GM19043 (cell line): ENCODE data around the gene TBC1D32.
"Not testable (repeated sequence)": the region's sequence is repeated elsewhere in the genome, so short reads cannot be mapped to it uniquely, and the experiment has no call there.

Experiments
- ATAC-seq: cut with Tn5 transposase; IDR thresholded peaks from one replicate; pipeline ENCODE4 v1.9.1; 2021; ENCODE audit warnings: low read depth; ENCODE audit not compliant: unreplicated experiment

Gene TBC1D32

DNA sequence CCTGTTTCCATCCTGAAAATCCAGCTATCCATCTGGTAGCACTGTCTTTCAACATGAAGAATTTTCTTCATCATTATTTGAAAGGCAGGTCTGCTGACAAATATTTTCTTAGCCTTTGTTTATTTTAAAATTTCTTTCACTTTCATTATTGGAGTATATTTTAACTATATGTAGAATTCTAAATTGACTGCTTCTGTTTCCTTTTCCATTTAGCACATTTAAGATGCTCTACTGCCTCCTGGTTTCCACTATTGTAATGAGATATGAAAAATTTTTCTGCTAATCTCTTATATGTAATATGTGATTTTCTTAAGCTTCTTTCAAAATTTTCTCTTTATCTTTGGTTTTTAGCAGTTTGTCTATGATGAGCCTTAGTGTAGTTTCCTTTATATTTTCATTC lies 97.3 kb downstream of the TBC1D32 start:
- no peak for ATAC-seq

DNA sequence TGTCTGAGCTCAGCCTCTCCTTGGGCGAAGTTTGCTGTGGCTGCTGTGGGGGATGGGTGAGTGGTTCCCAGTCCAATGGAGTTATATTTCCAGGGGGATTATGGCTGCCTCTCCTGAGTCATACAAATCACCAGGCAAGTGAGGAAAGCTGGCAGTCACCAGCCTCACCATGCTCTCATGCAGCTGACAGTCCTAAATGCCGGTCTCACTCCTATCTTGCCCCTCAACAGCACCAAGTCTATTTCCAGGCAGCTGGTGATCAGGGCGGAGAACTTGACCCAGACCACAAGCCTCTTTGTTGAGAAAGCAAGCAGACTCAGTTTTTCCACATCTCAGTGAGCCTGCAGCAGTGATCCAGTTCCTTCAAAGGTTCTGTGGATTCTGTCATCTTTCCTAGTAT lies 98.9 kb downstream of the TBC1D32 start:
- ATAC-seq, result no peak

DNA sequence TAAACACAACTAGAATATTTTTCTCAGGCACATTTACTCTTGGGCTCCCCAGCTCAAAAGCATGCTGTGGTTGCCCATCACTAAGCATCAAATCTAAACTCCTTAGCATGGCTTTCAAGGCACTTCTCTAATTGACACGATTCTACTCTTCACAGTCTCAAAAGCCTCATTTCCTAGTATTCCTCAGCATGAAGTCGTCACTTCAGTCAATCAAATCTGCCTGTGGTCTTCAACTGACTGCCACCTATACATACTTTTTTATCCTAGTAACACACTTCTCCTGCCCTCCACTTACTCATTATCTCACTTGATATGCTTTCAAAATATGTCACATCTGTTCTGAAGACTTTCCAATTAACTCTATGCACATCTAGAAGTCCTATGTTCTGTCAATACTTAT lies 110.3 kb downstream of the TBC1D32 start:
- no peak for ATAC-seq

DNA sequence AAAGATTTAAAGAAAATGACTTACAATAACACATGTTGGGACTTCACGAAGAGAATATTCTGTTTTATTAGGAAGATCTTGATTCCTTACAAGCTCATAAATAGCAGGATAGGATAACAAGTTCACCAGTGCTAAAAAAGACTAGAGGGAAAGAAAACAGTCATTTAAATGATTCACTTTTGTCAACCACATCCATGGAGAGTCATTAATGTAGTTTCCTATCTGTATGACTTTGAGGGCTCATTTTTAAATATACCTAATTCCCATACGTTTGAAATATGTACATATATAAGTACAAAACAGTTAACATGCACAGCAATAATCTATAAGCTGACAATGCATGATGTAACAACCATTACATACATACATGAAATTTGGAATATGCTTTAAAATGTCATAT lies 111.1 kb downstream of the TBC1D32 start:
- no peak for ATAC-seq

DNA sequence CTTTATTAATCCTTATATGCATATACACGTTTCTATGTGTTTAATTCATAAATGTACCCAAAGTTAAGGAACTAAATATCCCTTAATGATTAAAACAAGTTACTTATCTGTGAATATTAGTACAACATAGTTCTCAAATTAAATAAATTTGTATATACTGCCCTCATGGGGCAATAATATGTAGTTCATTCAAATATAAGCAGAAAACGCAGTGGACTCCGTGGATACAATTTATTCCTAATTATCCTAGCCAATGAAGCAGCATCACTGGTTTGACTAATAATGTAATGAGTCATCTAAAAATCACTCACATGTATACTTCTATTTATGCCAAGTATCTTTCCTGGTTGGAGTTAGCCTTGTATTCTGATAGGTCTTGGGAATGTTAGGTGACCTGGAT lies 111.6 kb downstream of the TBC1D32 start:
- ATAC-seq, result no peak

DNA sequence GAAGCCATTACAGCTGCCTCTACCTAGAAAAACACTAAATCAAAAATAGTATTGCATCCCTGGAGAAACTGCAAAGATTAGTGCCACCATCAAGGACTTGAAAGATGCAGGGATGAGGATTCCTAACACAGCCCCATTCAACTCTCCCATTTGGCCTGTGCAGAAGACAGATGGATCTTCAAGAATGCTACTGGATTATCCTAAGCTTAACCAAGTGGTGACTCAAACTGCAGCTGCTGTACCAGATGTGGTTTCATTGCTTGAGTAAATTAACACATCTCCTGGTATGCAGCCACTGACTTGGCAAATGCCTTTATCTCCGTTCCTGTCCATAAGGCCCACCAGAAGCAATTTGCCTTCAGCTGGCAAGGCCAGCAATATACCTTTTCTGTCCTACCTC lies 117.4 kb downstream of the TBC1D32 start:
- ATAC-seq, result no peak

DNA sequence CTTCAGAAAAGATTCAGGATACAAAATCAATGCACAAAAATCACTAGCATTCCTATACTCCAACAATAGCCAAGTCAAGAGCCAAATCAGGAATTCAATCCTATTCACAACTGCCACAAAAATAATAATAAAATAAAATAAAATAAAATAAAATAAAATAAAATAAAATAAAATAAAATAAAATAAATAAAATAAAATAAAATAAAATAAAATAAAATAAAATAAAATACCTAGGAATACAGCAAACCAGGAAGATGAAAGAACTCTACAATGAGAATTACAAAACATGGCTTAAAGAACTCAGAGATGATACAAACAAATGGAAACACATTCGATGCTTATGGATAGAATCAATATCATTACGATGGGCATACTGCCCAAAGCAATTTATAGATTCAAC lies 120.9 kb downstream of the TBC1D32 start:
- ATAC-seq, result not testable (repeated sequence)

DNA sequence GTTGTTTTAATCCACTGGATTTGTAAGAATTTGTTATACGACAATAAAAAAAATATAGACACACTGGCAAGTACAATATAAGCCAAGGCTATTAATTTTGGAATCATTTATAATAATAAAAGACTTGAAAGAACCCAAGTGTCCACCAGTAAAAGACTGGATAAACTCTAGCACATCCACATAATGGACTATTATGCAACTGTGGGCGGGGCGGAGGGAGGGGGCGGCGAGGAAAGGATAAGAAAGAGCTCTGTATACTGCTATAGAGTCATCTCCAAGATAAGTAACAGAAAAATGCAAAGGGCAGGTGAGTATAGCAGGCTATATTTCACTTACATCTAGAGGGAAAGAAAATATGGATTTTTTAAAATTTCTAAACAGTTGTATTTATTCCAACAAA lies 123.3 kb downstream of the TBC1D32 start:
- ATAC-seq, result no peak

DNA sequence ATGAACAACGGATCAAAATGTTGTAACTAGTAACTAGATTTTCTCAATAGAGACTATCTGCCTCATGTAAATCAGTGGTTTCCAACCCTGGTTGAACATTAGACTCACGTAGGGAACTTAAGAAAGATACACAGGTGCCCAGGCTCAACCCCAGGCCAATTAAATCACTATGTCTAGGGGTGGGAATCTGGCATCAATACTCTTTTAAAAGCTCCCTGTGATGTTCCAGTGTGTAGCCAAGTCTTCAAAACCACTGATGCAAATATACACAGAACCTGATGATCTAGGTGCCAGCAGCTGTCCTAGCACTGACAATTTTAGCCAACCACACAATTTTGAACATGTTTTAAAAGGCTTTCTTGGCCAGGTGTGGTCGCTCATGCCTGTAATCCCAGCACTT lies 128.7 kb downstream of the TBC1D32 start:
- ATAC-seq, result peak; percentile 77

DNA sequence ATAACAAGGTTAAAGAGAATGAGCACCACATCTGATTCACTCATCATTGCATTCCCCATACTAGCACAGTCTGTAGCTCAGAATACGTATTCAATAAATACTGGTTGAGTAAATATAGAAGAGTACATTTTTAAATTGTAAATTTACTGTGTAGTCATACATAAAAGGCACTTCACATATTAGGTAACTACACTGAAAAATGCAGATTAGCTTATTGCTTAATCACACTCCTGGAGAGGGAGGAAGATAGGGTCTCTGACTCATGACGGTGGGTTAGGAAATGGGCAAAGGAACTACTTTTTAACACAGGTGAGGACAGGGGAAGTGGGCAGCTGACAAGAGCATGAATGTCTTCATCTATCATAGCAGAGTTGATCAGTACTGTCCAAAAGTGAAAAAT lies 133.2 kb downstream of the TBC1D32 start:
- no peak for ATAC-seq

DNA sequence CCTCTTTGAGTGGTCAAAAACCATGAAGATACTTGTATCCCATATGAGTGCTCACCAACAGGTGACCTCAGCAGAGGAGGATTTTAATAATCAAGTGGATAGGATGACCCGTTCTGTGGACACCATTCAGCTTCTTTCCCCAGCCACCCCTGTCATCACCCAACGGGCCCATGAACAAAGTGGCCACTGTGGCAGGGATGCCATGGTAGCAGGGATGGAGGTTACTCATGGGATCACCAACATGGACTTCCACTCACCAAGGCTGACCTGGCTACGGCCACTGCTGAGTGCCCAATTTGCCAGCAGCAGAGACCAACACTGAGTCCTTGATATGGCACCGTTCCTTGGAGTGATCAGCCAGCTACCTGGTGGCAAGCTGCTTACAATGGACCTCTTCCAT lies 138.2 kb downstream of the TBC1D32 start:
- not testable (repeated sequence) for ATAC-seq

DNA sequence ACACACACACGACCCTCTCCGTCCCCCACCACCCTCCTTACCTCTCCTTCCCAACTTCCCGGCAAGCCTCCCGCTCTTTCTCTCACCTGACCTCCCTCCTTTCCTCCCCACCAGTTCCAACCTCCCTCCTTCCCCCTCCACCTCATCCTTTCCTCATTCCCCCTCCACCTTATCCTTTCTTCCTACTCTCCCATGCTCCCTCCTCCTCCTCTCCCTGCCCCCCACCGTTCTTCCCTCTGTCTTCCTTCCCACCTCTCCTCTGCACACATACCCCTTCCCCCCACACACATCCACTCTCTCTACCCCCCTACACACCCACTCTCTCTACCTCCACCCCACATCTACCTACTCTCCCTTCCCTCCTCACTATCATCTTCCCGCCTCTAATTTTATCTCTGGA lies 144.2 kb downstream of the TBC1D32 start:
- no peak for ATAC-seq

DNA sequence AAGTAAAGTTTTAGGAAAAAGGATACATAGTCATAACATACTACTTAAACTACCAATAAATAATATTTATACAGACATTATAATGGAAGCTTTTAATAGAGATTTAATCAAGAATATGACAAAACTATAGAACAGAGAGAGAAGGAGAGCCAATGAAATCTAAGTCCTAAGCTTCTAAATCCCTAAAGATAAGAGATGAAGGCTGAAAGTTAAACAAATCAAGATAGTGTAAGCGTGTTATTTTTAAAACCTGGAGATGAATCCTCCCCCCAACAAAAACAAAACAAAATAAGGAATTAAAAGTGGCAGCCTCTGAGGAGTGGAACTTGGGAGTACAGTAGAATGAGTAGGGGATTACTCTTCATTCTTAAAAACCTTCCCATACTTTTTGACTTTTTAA lies 145.9 kb downstream of the TBC1D32 start:
- no peak for ATAC-seq

DNA sequence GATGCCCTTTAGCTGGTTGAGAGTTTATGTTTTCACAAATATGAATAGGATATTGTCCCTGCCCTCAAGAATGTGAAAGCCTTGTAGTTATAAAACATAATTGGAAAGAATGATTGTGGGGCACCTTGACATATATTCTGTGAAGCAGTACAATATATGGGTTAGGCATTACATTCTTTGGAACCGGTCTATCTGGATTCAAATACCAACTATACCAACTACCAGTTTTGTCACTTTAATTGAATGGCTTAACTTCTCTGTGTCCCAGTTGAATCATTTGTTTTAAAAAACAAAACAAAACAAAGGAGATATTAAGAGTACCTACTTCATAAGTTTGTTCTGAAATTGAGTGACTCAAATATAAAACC lies 146.5 kb downstream of the TBC1D32 start:
- no peak for ATAC-seq

DNA sequence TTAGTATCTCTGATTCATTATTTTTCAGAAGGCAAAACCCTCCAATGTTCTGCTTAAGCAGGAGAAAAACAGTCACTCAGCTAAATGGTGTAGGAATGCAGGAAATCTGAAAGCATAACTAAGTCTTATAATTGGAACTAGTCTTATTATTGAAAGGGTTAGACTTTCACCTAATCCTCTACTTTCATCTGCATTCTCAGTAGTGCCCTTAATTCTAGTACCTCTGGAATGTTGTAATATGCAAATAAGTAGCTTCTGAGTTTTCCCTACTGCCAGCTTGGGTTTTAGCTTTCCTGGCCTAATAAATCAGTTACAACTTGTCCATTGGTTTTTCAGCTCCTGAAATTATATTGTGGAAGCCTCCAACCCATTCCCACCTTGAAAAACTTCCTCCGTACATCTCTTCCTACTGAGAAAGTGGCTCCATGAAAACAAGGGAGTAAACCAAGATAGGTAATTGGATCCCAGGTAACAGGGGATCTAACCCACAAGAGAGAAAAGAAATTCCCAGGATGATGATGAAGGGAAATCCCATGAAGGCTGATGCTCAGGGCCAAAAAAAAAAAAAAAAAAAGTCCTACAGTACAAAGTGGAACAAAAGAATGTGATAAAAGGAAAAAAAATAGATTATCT lies 147.0 kb downstream of the TBC1D32 start:
- no peak for ATAC-seq

DNA sequence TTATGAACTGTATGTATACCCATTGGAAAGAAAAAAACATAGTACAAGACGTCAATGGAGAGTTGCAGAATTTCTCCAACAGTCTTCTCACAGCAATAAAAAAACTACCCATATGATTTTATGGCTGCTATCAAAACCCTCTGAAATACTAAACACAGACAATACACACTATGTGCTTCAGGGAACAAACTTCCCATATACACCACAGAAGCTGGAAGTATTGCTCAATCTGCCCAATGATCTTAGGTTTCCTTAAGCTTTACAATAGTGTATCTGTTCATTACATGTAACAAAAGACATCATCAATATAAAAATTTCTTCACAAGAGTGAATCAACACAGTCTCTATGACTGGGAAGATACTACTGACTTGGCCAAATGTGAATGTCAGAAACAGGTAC lies 150.5 kb downstream of the TBC1D32 start:
- no peak for ATAC-seq

DNA sequence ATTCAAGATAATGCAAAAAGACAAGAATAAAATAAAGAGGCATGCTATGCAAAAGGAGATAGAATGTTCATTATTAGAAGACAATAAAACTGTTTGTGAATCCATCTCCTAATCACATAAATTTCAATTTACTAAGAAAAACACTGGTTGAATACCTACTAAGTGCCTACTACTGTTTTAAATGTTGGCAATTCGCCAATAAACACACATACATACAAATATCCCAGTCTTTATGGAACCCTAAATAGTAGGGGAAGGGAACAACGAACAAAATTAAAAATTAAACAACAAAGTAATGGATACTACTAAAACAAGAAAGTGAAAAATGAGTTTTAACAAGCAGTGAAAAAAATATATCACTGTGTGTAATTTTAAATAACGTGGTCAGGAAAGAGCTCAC lies 158.5 kb downstream of the TBC1D32 start:
- ATAC-seq, result no peak

DNA sequence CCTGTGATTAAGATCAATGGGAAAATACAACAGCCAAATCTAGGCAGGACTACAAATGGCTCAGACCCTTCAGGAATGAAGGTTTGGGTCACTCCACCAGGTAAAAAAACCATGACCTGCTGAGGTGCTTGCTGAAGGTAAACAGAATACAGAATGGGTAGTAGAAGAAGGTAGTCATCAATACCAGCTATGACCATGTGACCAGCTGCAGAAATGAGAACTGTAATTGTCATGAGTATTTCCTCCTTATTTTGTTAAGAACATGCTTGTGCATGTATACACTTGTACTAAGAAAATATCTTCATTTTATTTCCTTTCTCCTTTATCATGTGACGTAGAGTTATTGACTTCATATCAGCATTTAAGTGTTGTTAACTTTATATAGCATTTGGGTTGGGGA lies 161.8 kb downstream of the TBC1D32 start:
- not testable (repeated sequence) for ATAC-seq

DNA sequence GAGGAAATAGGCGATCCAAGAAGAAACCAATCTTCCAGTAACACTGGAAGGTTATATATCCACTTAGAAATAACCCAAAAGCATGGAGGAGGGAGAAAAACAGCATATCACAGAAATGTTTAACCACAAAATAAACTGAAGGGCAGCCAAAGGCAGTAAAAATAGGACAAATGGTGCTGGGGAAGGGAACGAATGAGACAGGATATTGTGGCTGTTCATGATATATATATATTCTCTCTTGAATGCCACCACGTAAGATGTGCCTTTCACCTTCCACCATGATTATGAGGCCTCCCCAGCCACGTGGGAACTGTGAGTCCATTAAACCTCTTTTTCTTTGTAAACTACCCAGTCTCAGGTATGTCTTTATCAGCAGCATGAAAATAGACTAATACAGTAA lies 162.4 kb downstream of the TBC1D32 start:
- ATAC-seq, result no peak

DNA sequence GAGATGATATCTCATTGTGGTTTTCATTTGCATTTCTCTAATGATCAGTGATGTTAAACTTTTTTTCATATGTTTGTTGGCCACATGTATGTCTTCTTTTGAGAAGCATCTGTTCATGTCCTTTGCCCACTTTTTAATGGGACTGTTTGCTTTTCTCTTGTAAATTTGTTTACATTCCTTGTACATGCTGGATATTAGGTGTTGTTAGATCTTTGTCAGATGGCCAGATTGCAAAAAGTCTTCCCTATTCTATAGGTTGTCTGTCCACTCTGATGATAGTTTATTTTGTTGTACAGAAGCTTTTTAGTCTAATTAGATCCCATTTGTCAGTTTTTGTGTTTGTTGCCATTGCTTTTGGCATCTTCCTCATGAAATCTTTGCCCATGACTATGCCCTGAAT lies 172.4 kb downstream of the TBC1D32 start:
- ATAC-seq, result no peak

DNA sequence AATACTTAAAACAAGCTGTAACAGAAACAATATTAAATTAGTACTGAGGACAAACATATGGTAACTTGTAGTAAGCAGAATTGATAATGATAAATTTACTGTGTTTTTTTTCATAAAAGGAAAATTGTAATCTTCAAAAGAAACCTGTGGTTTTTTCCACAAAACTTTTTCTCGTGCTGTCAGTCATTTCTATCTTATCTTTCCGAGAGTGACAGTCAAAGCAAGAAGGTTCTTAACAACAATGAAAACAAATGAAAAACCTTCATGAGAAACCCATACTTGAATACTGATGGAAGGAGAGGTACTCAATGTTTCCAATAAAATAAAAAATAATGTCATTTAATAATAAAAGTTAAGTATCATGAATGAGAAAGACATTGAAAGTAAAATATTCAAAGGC lies 174.0 kb downstream of the TBC1D32 start:
- no peak for ATAC-seq

DNA sequence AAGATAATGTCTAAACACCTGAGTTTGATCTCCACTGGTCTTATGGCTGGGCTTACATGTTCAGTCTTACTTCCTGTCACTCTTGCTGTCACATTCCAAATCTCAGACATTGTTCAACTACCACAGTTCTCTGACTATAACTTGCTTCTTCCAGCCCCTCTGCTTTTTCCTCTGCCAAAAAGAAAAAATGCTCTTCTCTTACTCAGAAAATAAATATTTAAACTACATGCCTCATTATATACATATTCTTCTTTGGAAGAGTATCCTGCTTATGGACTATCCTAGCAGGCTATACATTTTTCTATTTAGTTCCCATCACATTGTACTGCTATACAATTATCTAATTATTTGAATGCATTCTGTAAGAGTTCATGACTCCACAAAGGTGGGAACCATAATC lies 175.4 kb downstream of the TBC1D32 start:
- no peak for ATAC-seq

DNA sequence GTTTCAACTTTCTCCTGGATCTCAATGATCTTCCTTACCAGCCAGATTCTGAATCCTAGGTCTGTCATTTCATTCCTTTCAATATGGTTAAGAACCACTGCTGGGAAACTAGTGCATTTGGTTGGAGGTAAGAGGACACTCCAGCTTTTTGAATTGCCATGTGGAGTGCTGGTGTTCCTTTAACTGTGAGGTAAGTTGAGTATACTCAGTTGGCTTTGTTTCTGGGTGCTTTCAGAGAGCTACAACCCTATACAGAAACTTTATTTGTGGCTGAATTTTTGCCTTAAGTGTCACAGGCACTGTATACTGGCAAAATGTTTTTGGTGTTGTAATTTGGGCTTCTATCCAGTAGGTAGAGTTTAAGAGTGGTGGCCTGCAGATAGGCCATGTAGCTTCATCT lies 175.8 kb downstream of the TBC1D32 start:
- no peak for ATAC-seq
